ENCODE measurements around the gene SCAPER. TPM values are rescaled to one million over a fixed set of nuclear protein-coding genes. Genes with fewer than 3 reads are reported as not detected.

Gene SCAPER
- total RNA-seq, 1 experiment from 2014 or later, result 8.3 TPM

- peak; percentile 72 for DNase-seq
- Histone ChIP-seq H3K27me3 (ENCODE audit: control insufficient read depth, insufficient read depth, low read length) (peaks cover 60% of the 10 kb centered on the region), H3K4me3 (ENCODE audit: insufficient read depth, low read depth, low read length) (peak overlapping the region; percentile 39), H3K36me3 (replicated peaks; ENCODE audit: control insufficient read depth, insufficient read depth, low read length) (no peaks in the 10 kb centered on the region)
These were observed 569.6 kb downstream of the SCAPER start for GRCh38 chr15:76335307-76336253.

GRCh38 chr15:76334438-76335306 is 570.5 kb downstream of the SCAPER start:
- H3K27me3 ChIP-seq (ENCODE audit: control insufficient read depth, insufficient read depth, low read length), result peaks cover 51% of the 10 kb centered on the region
- peak; percentile 72 for DNase-seq
- H3K4me3 ChIP-seq (ENCODE audit: insufficient read depth, low read depth, low read length), result peak overlapping the region; percentile 39

GRCh38 chr15:76333720-76334437 is 571.3 kb downstream of the SCAPER start:
- DNase-seq, result peak; percentile 83
- H3K27me3 ChIP-seq (ENCODE audit: control insufficient read depth, insufficient read depth, low read length), result peaks cover 43% of the 10 kb centered on the region

More at GRCh38 chr15:76334438-76335306, 570.5 kb downstream of the SCAPER start:
- H3K36me3 ChIP-seq (replicated peaks; ENCODE audit: control insufficient read depth, insufficient read depth, low read length), result no peaks in the 10 kb centered on the region

GRCh38 chr15:76333309-76333708 is 571.8 kb downstream of the SCAPER start:
- no peak for DNase-seq
- H3K27me3 ChIP-seq (ENCODE audit: control insufficient read depth, insufficient read depth, low read length), result peaks cover 37% of the 10 kb centered on the region
- no peak overlapping the region for H3K4me3 ChIP-seq (ENCODE audit: insufficient read depth, low read depth, low read length)
- H3K36me3 ChIP-seq (replicated peaks; ENCODE audit: control insufficient read depth, insufficient read depth, low read length), result no peaks in the 10 kb centered on the region

More at GRCh38 chr15:76333720-76334437, 571.3 kb downstream of the SCAPER start:
- Histone ChIP-seq H3K36me3 (replicated peaks; ENCODE audit: control insufficient read depth, insufficient read depth, low read length) (no peaks in the 10 kb centered on the region), H3K4me3 (ENCODE audit: insufficient read depth, low read depth, low read length) (no peak overlapping the region)

GRCh38 chr15:76332796-76333195 is 572.3 kb downstream of the SCAPER start:
- DNase-seq, result no peak
- H3K4me3 ChIP-seq (ENCODE audit: insufficient read depth, low read depth, low read length), result no peak overlapping the region
- H3K36me3 ChIP-seq (replicated peaks; ENCODE audit: control insufficient read depth, insufficient read depth, low read length), result no peaks in the 10 kb centered on the region
- H3K27me3 ChIP-seq (ENCODE audit: control insufficient read depth, insufficient read depth, low read length), result peaks cover 32% of the 10 kb centered on the region

- DNase-seq, result peak; percentile 81
- no peaks in the 10 kb centered on the region for H3K36me3 ChIP-seq (replicated peaks; ENCODE audit: control insufficient read depth, insufficient read depth, low read length)
- peaks cover 8% of the 10 kb centered on the region for H3K27me3 ChIP-seq (ENCODE audit: control insufficient read depth, insufficient read depth, low read length)
- no peak overlapping the region for H3K4me3 ChIP-seq (ENCODE audit: insufficient read depth, low read depth, low read length)
These were observed 575.0 kb downstream of the SCAPER start for GRCh38 chr15:76330080-76330680.

GRCh38 chr15:76328958-76329357 is 576.2 kb downstream of the SCAPER start:
- DNase-seq, result no peak
- Histone ChIP-seq H3K4me3 (ENCODE audit: insufficient read depth, low read depth, low read length) (no peak overlapping the region), H3K36me3 (replicated peaks; ENCODE audit: control insufficient read depth, insufficient read depth, low read length) (no peaks in the 10 kb centered on the region), H3K27me3 (ENCODE audit: control insufficient read depth, insufficient read depth, low read length) (peaks cover 3% of the 10 kb centered on the region)

GRCh38 chr15:76328106-76328696 is 576.9 kb downstream of the SCAPER start:
- no peak for DNase-seq
- Histone ChIP-seq H3K36me3 (replicated peaks; ENCODE audit: control insufficient read depth, insufficient read depth, low read length) (no peaks in the 10 kb centered on the region), H3K27me3 (ENCODE audit: control insufficient read depth, insufficient read depth, low read length) (peaks cover 3% of the 10 kb centered on the region), H3K4me3 (ENCODE audit: insufficient read depth, low read depth, low read length) (no peak overlapping the region)

GRCh38 chr15:76327191-76328105 is 577.7 kb downstream of the SCAPER start:
- Histone ChIP-seq H3K4me3 (ENCODE audit: insufficient read depth, low read depth, low read length) (no peak overlapping the region), H3K27me3 (ENCODE audit: control insufficient read depth, insufficient read depth, low read length) (peaks cover under 1% of the 10 kb centered on the region), H3K36me3 (replicated peaks; ENCODE audit: control insufficient read depth, insufficient read depth, low read length) (no peaks in the 10 kb centered on the region)
- DNase-seq, result no peak

- Histone ChIP-seq H3K4me3 (ENCODE audit: insufficient read depth, low read depth, low read length) (no peak overlapping the region), H3K27me3 (ENCODE audit: control insufficient read depth, insufficient read depth, low read length) (no peaks in the 10 kb centered on the region), H3K36me3 (replicated peaks; ENCODE audit: control insufficient read depth, insufficient read depth, low read length) (no peaks in the 10 kb centered on the region)
- DNase-seq, result no peak
These were observed 579.4 kb downstream of the SCAPER start for GRCh38 chr15:76325704-76326103.

- H3K27me3 ChIP-seq (ENCODE audit: control insufficient read depth, insufficient read depth, low read length), result no peaks in the 10 kb centered on the region
- H3K36me3 ChIP-seq (replicated peaks; ENCODE audit: control insufficient read depth, insufficient read depth, low read length), result no peaks in the 10 kb centered on the region
- DNase-seq, result no peak
- no peak overlapping the region for H3K4me3 ChIP-seq (ENCODE audit: insufficient read depth, low read depth, low read length)
These were observed 581.1 kb downstream of the SCAPER start for GRCh38 chr15:76324066-76324465.

- DNase-seq, result no peak
- Histone ChIP-seq H3K36me3 (replicated peaks; ENCODE audit: control insufficient read depth, insufficient read depth, low read length) (no peaks in the 10 kb centered on the region), H3K27me3 (ENCODE audit: control insufficient read depth, insufficient read depth, low read length) (no peaks in the 10 kb centered on the region), H3K4me3 (ENCODE audit: insufficient read depth, low read depth, low read length) (no peak overlapping the region)
These were observed 583.5 kb downstream of the SCAPER start for GRCh38 chr15:76321602-76322001.

GRCh38 chr15:76321171-76321570 is 584.0 kb downstream of the SCAPER start:
- Histone ChIP-seq H3K4me3 (ENCODE audit: insufficient read depth, low read depth, low read length) (no peak overlapping the region), H3K27me3 (ENCODE audit: control insufficient read depth, insufficient read depth, low read length) (no peaks in the 10 kb centered on the region), H3K36me3 (replicated peaks; ENCODE audit: control insufficient read depth, insufficient read depth, low read length) (no peaks in the 10 kb centered on the region)
- no peak for DNase-seq
